Heart left ventricle (tissue), 16 donors: ENCODE data around the gene KIAA2012. TPM values are rescaled to one million over a fixed set of nuclear protein-coding genes. Genes with fewer than 3 reads are reported as not detected.

Experiments used
- ATAC-seq, 4 donors: fragments of 200-7000 bp; cut with Tn5 transposase; one replicate each; pipeline ENCODE4 v1.9.1; 2020 to 2022; ENCODE audit warnings: moderate library complexity in 4 of 4, mild to moderate bottlenecking in 3 of 4, moderate number of reproducible peaks in 1 of 4
- DNase-seq, 5 donors: peaks; one replicate each; pipeline ENCODE4 v3.0.0-alpha.2; 2020
- H3K27ac ChIP-seq, 12 donors: fragments of 200-600 bp; sonication (generic) in 4 of 12; one replicate each; pipeline versions ENCODE4 v1.5.0 to v1.8.0; 2016 to 2022; ENCODE audit warnings: mild to moderate bottlenecking in 2 of 12
- H3K27me3 ChIP-seq, 9 donors: fragments of 200-600 bp; sonication (generic) in 2 of 9; one replicate each; pipeline versions ENCODE4 v1.5.1 to v1.8.0; 2016 to 2022; ENCODE audit warnings: mild to moderate bottlenecking in 3 of 9
- H3K36me3 ChIP-seq, 9 donors: fragments of 200-600 bp; sonication (generic) in 2 of 9; one replicate each; pipeline versions ENCODE4 v1.5.0 to v1.8.0; 2018 to 2022; ENCODE audit warnings: mild to moderate bottlenecking in 2 of 9
- H3K4me1 ChIP-seq, 12 donors: fragments of 200-600 bp; sonication (generic) in 4 of 12; one replicate each; pipeline versions ENCODE4 v1.5.0 to v1.8.0; 2016 to 2022; ENCODE audit warnings: mild to moderate bottlenecking in 3 of 12
- H3K4me3 ChIP-seq, 12 donors: fragments of 200-600 bp; sonication (generic) in 4 of 12; one replicate each; pipeline versions ENCODE4 v1.5.0 to v1.8.0; 2017 to 2022; ENCODE audit warnings: mild to moderate bottlenecking in 9 of 12, moderate library complexity in 4 of 12
- H3K9me3 ChIP-seq, 12 donors: fragments of 200-600 bp; sonication (generic) in 4 of 12; one replicate each; pipeline versions ENCODE4 v1.5.0 to v1.8.0; 2016 to 2022; ENCODE audit warnings: mild to moderate bottlenecking in 1 of 12
- POLR2A ChIP-seq, 2 donors: fragments of 450-650 bp; IDR thresholded peaks; one replicate each; pipeline ENCODE4 v1.6.1; 2017; ENCODE audit warnings: antibody characterized with exemption in 2 of 2, mild to moderate bottlenecking in 2 of 2, moderate library complexity in 2 of 2
- WGBS, 4 donors: extraction: QIAGEN DNeasy Blood & Tissue Kit in 2 of 4; methylation state at CpG; one replicate each; pipeline versions ENCODE4 v1.1.5 to v1.1.7; 2013 to 2018; 5-methylcytosine and 5-hydroxymethylcytosine counted together
- intact Hi-C, 10 donors: fragments of 100-400 bp; cut with DNase I; formaldehyde crosslinking; loops; one replicate each; pipeline versions ENCODE4 v1.11.1 to v1.14.2; 2022
- polyA plus RNA-seq, 2 donors: library from polyadenylated mRNA; stranded (reverse); fragments of 200-250 nt; gene quantifications; one replicate each; pipeline ENCODE4 v1.2.3, GENCODE V29; 2013
- total RNA-seq, 9 donors: library from RNA; depleted of rRNA in 2 of 9; stranded (reverse); fragments of >200 nt in 2 of 9; fragmentation: NEBNext Ultra II Directional in 3 of 9; extraction: Animal tissue kit (Norgen Biotek cat#: 25700) in 3 of 9; gene quantifications; one replicate each; pipeline versions ENCODE4 v1.1.0 to v1.2.4, GENCODE V29; 2016 to 2023
- TF ChIP-seq, protein P1 (sequence below), 12 donors: fragments of 200-600 bp; sonication (generic) in 4 of 12; IDR thresholded peaks; one replicate each; pipeline versions ENCODE4 v1.5.0 to v1.8.0; 2018 to 2022; ENCODE audit warnings: antibody characterized with exemption in 12 of 12, mild to moderate bottlenecking in 5 of 12
- donor health status: ischemic (EF 13 %, LVEDD 7.1; RV severe dilation, severe dysfunction).
- donor health status: healthy with polysubstance abuse.
- donor health status: DM: no; HTN: yes; CAD: no.
- donor health status: DM: no; HTN: no; CAD: no.
- donor health status: ischemic (EF 25% LVEDD 6.9; RV normal size, moderate dysfunction).
- donor health status: ischemic (EF 25% LVEDD 5.7; RV mildly dilated, moderate dysfunction).
- donor health status: healthy.
- donor health status: DM: yes; HTN: yes; CAD: no.
- donor health status: ischemic (EF 35%, LVEDD 5.7; RV mildly dilated, moderate dysfunction).
- donor health status: nonischemic (EF 11% LVEDD 7.7; RV severe dilation, severe dysfunction).
- donor health status: DM: yes; HTN: yes; CAD: no.
- donor health status: PGD.
- donor health status: ischemic (EF 29% LVEDD 5.4; RV normal size, mild dysfunction).
- donor health status: nonischemic (EF 23%, LVEDD 6.1; RV moderate dilation, normal function).

The KIAA2012 gene
- total and polyA plus RNA-seq, 11 donors, result 0.08 TPM; not detected in 10

DNA sequence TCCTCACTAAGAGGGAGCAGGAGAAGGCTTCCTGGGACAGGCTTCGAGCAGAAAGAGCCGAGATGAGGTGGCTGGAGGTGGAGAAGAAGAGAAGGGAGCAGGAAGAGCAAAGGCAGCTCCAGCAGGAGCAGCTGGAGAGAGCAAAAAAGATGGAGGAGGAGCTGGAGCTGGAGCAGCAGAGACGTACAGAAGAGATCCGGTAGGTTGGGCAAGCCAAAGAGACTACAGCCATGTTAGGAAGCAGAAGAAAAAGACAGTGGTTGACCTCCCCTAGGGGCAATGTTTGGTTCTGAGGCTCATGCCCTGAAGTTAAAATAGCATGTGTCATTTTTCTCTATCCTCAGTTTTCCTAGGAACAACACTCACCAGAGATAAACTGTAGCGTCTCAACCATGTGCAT is 120.2 kb downstream of the KIAA2012 start:
- Histone ChIP-seq H3K9me3 (no peaks in the 10 kb centered on the region), H3K4me3 (no peak overlapping the region), H3K36me3 (no peaks in the 10 kb centered on the region), H3K27ac (no peak overlapping the region), H3K27me3 (no peaks in the 10 kb centered on the region), H3K4me1 (no peaks in the 10 kb centered on the region)
- ATAC-seq, result no peak
- WGBS, 4 donors, result 82 to 91% (median 87%) methylated on average over 5 of the region's 5 CpGs
- TF ChIP-seq, protein P1, sequence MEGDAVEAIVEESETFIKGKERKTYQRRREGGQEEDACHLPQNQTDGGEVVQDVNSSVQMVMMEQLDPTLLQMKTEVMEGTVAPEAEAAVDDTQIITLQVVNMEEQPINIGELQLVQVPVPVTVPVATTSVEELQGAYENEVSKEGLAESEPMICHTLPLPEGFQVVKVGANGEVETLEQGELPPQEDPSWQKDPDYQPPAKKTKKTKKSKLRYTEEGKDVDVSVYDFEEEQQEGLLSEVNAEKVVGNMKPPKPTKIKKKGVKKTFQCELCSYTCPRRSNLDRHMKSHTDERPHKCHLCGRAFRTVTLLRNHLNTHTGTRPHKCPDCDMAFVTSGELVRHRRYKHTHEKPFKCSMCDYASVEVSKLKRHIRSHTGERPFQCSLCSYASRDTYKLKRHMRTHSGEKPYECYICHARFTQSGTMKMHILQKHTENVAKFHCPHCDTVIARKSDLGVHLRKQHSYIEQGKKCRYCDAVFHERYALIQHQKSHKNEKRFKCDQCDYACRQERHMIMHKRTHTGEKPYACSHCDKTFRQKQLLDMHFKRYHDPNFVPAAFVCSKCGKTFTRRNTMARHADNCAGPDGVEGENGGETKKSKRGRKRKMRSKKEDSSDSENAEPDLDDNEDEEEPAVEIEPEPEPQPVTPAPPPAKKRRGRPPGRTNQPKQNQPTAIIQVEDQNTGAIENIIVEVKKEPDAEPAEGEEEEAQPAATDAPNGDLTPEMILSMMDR (IDR thresholded peaks at IDR 0.05), result no peak
- no peak for TF ChIP-seq POLR2A (IDR thresholded peaks at IDR 0.05)
- intact Hi-C loops, result no loop called here
- DNase-seq, result no peak

DNA sequence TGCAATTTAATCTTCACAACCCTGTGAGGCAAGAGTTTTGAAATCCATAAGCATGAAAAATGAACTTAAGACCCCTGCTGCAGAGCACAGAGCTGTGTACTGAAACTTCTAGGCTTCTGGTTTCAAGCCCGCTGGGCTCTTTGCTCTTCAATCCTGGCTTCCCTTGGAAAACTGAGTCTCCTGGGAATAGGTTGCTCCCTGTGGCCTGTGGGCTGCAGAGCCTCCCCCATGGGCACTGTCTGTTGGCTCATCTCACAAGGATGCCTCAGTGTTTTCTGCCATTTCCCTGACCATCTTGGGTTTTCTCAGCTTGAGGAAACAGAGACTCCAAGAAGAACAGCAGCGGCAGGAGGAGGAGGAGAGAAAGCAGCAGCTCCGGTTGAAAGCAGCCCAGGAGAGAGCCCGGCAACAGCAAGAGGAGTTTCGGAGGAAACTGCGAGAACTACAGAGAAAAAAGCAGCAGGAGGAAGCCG is 120.9 kb downstream of the KIAA2012 start:
- Histone ChIP-seq H3K9me3 (no peaks in the 10 kb centered on the region), H3K4me3 (no peak overlapping the region), H3K27ac (no peak overlapping the region), H3K4me1 (no peaks in the 10 kb centered on the region), H3K36me3 (no peaks in the 10 kb centered on the region), H3K27me3 (no peaks in the 10 kb centered on the region)
- ATAC-seq, result no peak
- 64 to 78% (median 75%) methylated on average over 7 of the region's 7 CpGs for WGBS, 4 donors
- TF ChIP-seq POLR2A (IDR thresholded peaks at IDR 0.05), result no peak
- TF ChIP-seq, protein P1 (IDR thresholded peaks at IDR 0.05), result no peak
- no peak for DNase-seq
- intact Hi-C loops, result no loop called here

DNA sequence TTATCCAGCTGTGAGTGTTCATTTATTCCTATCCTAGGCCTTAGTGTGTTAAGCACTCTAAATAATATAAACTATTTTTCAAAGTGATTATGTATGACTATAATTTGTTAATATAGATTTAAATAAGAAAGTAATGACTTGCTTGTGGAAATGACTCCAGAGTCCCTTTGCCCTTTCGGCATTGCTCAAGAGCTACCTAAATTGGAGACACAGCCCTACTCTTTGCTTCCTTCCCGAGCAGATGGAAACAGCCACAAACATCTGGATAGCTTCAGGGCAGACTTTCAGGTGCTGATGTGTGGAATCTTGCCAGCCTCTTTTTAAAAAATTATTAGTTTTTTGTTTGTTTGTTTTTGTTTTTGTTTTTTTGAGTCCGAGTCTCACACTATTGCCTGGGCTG is 121.4 kb downstream of the KIAA2012 start:
- no peaks in the 10 kb centered on the region for H3K27me3 ChIP-seq
- no peak overlapping the region for H3K27ac ChIP-seq
- H3K9me3 ChIP-seq, result no peaks in the 10 kb centered on the region
- intact Hi-C loops, result no loop called here
- TF ChIP-seq POLR2A (IDR thresholded peaks at IDR 0.05), result no peak
- TF ChIP-seq, protein P1 (IDR thresholded peaks at IDR 0.05), result no peak
- DNase-seq (no peak), ATAC-seq (no peak)
- H3K4me3 ChIP-seq, result no peak overlapping the region
- no peaks in the 10 kb centered on the region for H3K36me3 ChIP-seq
- WGBS, 4 donors, result 64 to 84% (median 79%) methylated on average over 3 of the region's 3 CpGs
- no peaks in the 10 kb centered on the region for H3K4me1 ChIP-seq

DNA sequence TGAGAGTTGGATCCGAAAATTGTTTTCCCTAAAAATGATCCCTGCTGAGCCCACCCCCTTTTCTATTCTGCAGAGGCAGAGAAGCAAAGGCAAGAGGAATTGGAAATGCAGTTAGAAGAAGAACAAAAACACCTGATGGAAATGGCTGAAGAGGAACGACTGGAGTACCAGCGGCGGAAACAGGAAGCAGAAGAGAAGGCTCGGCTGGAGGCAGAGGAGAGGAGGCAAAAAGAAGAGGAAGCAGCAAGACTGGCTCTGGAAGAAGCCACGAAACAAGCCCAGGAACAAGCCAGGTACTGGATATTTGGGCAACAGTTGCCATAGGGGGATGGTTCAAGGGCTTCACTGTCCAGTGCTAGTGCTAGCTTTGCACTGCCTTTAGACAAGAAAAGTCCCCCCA is 123.7 kb downstream of the KIAA2012 start:
- ATAC-seq (no peak), DNase-seq (no peak)
- WGBS, 4 donors, result 72 to 80% (median 77%) methylated on average over 6 of the region's 6 CpGs
- TF ChIP-seq, protein P1 (IDR thresholded peaks at IDR 0.05), result no peak
- no peak for TF ChIP-seq POLR2A (IDR thresholded peaks at IDR 0.05)
- Histone ChIP-seq H3K4me3 (no peak overlapping the region), H3K4me1 (no peaks in the 10 kb centered on the region), H3K27me3 (no peaks in the 10 kb centered on the region), H3K27ac (no peak overlapping the region), H3K9me3 (no peaks in the 10 kb centered on the region), H3K36me3 (peaks cover 0 to 4% (median 0%) of the 10 kb centered on the region in 9 donors)
- intact Hi-C loops, result no loop called here
